Vagina (tissue), 2 donors: Measurements from ENCODE around the gene BAZ2B.

Source experiments
- CTCF ChIP-seq, 3 experiments: fragments of 450-650 bp in 2 of 3; fragments of 200-600 bp in 1 of 3; sonication (generic) in 1 of 3; IDR thresholded peaks; one replicate each; pipeline ENCODE4 v1.5.1; 2017 to 2019; ENCODE audit warnings: antibody characterized with exemption in 3 of 3, mild to moderate bottlenecking in 2 of 3, moderate library complexity in 2 of 3
- POLR2A ChIP-seq, 2 donors: fragments of 450-650 bp; IDR thresholded peaks; one replicate each; pipeline ENCODE4 v1.6.1; 2017; ENCODE audit warnings: antibody characterized with exemption in 2 of 2, mild to moderate bottlenecking in 2 of 2, moderate library complexity in 2 of 2

DNA sequence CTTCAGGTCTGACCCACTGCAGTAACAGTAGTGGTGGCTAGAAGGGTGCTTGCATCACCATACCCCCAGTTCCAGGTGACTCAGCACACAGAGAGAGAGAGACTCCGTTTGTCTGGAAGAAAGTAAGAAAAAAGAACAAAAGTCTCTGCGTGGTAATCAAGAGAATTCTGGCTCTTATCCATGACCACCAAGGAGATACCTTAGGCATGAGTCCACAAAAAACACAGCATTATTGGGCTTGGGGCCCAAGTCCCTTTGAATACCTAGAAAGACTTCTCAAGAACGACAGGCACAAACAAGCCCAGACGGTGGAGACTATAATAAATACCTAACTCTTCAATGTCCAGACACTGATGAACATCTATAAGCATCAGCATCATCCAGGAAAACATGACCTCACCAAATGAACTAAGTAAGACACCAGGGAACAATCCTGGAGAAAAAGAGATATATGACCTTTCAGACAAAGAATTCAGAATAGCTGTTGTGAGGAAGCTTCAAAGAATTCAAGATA is 21.7 kb upstream of the BAZ2B start:
- no peak for TF ChIP-seq CTCF (IDR thresholded peaks at IDR 0.05)
- no peak for TF ChIP-seq POLR2A (IDR thresholded peaks at IDR 0.05)
